GM23248 (cell line): ENCODE measurements around the gene LRRC3. TPM values are rescaled to one million over a fixed set of nuclear protein-coding genes. Genes with fewer than 3 reads are reported as not detected.

ENCODE experiments used
- DNase-seq: peaks from one replicate; pipeline ENCODE4 v3.0.0-alpha.2; 2015
- H2AFZ ChIP-seq: fragments of 200-600 bp; sonication (generic); 2 replicates; pipeline ENCODE4 v1.6.1; 2016; ENCODE audit warnings: antibody characterized with exemption
- H3F3A ChIP-seq: fragments of 200-600 bp; sonication (generic); 2 replicates; pipeline ENCODE4 v1.6.1; 2016; ENCODE audit warnings: mild to moderate bottlenecking, antibody characterized with exemption, mixed run types; ENCODE audit not compliant: insufficient read depth
- H3K27ac ChIP-seq: fragments of 200-600 bp; sonication (generic); 2 replicates; pipeline ENCODE4 v1.5.1; 2016; ENCODE audit warnings: mild to moderate bottlenecking
- H3K27me3 ChIP-seq: fragments of 200-600 bp; sonication (generic); replicated peaks from 2 replicates; pipeline ENCODE4 v1.6.1; 2016; ENCODE audit warnings: mild to moderate bottlenecking; ENCODE audit not compliant: insufficient read depth
- H3K36me3 ChIP-seq: fragments of 200-600 bp; sonication (generic); 2 replicates; pipeline ENCODE4 v1.6.1; 2016; ENCODE audit warnings: low read depth, mild to moderate bottlenecking
- H3K4me1 ChIP-seq: fragments of 200-600 bp; sonication (generic); 2 replicates; pipeline ENCODE4 v1.6.1; 2016; ENCODE audit warnings: mild to moderate bottlenecking; ENCODE audit not compliant: insufficient read depth
- H3K4me2 ChIP-seq: fragments of 200-600 bp; sonication (generic); one replicate; pipeline ENCODE4 v1.6.1; 2016; ENCODE audit warnings: mild to moderate bottlenecking; ENCODE audit not compliant: unreplicated experiment
- H3K4me3 ChIP-seq: fragments of 200-600 bp; sonication (generic); 2 replicates; pipeline ENCODE4 v1.5.1; 2016; ENCODE audit warnings: mild to moderate bottlenecking
- H3K79me2 ChIP-seq: fragments of 200-600 bp; sonication (generic); 2 replicates; pipeline ENCODE4 v1.6.1; 2016; ENCODE audit warnings: mild to moderate bottlenecking; ENCODE audit not compliant: insufficient read depth
- H3K9ac ChIP-seq: fragments of 200-600 bp; sonication (generic); 2 replicates; pipeline ENCODE4 v1.6.1; 2016; ENCODE audit warnings: mild to moderate bottlenecking
- H3K9me2 ChIP-seq: fragments of 200-600 bp; sonication (generic); 2 replicates; pipeline ENCODE4 v1.6.1; 2016; ENCODE audit warnings: mixed run types, mild to moderate bottlenecking, moderate library complexity; ENCODE audit not compliant: insufficient read depth
- H3K9me3 ChIP-seq: fragments of 200-600 bp; sonication (generic); one replicate; pipeline ENCODE4 v1.6.1; 2017; ENCODE audit warnings: low read depth
- H4K20me1 ChIP-seq: fragments of 200-600 bp; sonication (generic); 2 replicates; pipeline ENCODE4 v1.6.0; 2016; ENCODE audit not compliant: insufficient read depth
- EZH2 ChIP-seq: fragments of 200-600 bp; sonication (generic); IDR thresholded peaks from 2 replicates; pipeline ENCODE4 v1.6.1; 2018; ENCODE audit warnings: antibody characterized with exemption, mild to moderate bottlenecking; ENCODE audit not compliant: insufficient read depth, poor library complexity, severe bottlenecking
- EZH2phosphoT487 ChIP-seq: fragments of 200-600 bp; sonication (generic); IDR thresholded peaks from 2 replicates; pipeline ENCODE4 v1.6.1; 2018; ENCODE audit warnings: antibody characterized with exemption, moderate library complexity, mild to moderate bottlenecking, low read depth; ENCODE audit not compliant: insufficient read depth
- WGBS, 2 experiments: methylation state at CpG; one replicate each; pipeline ENCODE4 v1.1.6; 2015 to 2017; ENCODE audit warnings: low lambda C conversion rate in 2 of 2, low coverage in 1 of 2; ENCODE audit errors: missing lambda C conversion rate in 2 of 2; 5-methylcytosine and 5-hydroxymethylcytosine counted together
- in situ Hi-C: fragments of 300-500 bp; cut with MboI; formaldehyde crosslinking; loops from 2 replicates; pipeline ENCODE4 v1.15.0; 2020
- polyA plus RNA-seq: library from polyadenylated mRNA; unstranded; fragments of >200 nt; fragmentation: Nextera tagmentation; extraction: Ambion mirVana; gene quantifications from 2 replicates; pipeline ENCODE4 v1.2.1, GENCODE V29; 2016
- total RNA-seq: library from RNA; depleted of rRNA; stranded (reverse); fragments of >200 nt; shearing (Covaris generic); gene quantifications from 2 replicates; pipeline ENCODE4 v1.2.3, GENCODE V29; 2014

The LRRC3 gene
- total and polyA plus RNA-seq, 2 experiments from 2014 or later = 0.29 to 0.32 TPM

DNA sequence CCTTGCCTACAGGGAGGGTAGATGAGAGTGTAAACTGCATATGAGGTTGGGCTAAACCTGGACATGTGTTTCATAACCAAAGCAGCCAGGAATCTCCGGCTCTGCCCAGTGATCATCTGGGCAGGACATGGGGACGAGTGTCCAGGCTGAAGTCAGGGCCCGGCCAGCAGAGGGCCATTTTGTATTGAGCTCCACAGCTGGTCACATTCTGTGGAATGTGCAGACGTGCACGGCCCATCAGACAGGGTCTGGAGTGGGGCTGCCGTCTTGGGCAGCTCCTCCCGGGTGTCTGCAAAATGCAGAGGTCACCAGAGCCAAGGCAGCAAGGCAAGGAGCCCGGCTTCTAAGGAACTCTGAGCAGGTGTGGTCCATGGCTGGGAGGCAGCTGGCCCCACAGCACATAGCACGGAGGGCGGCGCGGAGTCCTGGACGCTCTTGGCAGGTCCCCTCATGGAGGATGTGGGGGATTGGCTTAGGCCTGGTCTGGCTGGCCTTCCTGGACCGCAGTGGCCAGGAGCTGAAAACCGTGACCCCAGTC lies 6.2 kb downstream of the LRRC3 start:
- Histone ChIP-seq H3K4me3 (no peak overlapping the region), H3K27ac (no peak overlapping the region), H2AFZ (no peak overlapping the region), H3K9ac (no peak overlapping the region), H3K9me2 (no peaks in the 10 kb centered on the region), H3K79me2 (no peaks in the 10 kb centered on the region), H4K20me1 (no peaks in the 10 kb centered on the region), H3K27me3 (no peaks in the 10 kb centered on the region), H3F3A (no peaks in the 10 kb centered on the region), H3K4me1 (no peaks in the 10 kb centered on the region), H3K4me2 (no peak overlapping the region), H3K36me3 (no peaks in the 10 kb centered on the region), H3K9me3 (no peaks in the 10 kb centered on the region)
- no peak for DNase-seq
- in situ Hi-C loops = no loop called here
- TF ChIP-seq EZH2phosphoT487 (no peak), EZH2 (no peak)
- WGBS, 2 experiments = 69 to 70% methylated on average over 15 of the region's 15 CpGs

DNA sequence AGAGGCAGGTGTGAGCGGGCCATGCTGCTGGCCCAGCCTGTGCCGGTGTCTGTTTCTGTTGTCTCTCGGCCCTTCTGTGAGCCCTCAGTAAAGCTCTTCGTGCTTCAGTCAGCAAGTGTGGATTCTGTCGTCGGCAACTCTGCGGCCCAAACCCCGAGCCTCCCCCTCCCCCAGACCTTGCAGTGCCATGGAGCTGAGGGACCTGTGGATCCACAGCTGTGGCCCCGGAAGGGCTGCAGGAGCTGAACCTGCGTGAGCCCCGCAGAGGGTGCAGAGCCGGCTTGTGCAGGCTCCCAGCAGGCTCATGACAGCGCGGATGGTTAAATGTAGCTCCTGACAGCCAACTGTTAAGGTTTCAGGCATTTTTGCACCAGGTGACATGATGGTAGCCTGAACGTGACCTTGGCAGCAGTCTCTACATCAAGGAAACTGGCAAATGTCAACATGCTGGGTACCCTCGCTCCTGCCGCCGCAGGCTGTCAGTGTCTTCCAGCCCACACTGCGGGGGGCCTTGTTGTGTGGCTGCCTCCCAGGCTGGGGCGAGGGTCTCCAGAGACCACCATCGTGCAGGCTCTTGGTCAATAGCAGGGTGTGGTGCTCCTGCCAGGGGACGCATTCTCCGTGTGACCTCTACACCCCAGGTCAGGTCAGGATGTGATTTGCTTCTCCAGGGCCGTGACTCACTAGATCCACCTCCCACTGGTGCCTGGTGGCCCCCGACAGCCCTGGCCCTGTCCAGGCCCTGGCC lies 7.0 kb downstream of the LRRC3 start:
- no peaks in the 10 kb centered on the region for H3K36me3 ChIP-seq
- H2AFZ ChIP-seq = no peak overlapping the region
- no peak overlapping the region for H3K4me2 ChIP-seq
- H3K9me2 ChIP-seq = no peaks in the 10 kb centered on the region
- no peaks in the 10 kb centered on the region for H3K4me1 ChIP-seq
- in situ Hi-C loops = no loop called here
- H3K4me3 ChIP-seq = no peak overlapping the region
- H3K79me2 ChIP-seq = no peaks in the 10 kb centered on the region
- H3K9me3 ChIP-seq = no peaks in the 10 kb centered on the region
- 77 to 78% methylated on average over 25 of the region's 25 CpGs for WGBS, 2 experiments
- no peak overlapping the region for H3K27ac ChIP-seq
- H3K9ac ChIP-seq = no peak overlapping the region
- TF ChIP-seq EZH2phosphoT487 (no peak), EZH2 (no peak)
- no peaks in the 10 kb centered on the region for H3K27me3 ChIP-seq
- H4K20me1 ChIP-seq = no peaks in the 10 kb centered on the region
- no peak for DNase-seq
- H3F3A ChIP-seq = no peaks in the 10 kb centered on the region

DNA sequence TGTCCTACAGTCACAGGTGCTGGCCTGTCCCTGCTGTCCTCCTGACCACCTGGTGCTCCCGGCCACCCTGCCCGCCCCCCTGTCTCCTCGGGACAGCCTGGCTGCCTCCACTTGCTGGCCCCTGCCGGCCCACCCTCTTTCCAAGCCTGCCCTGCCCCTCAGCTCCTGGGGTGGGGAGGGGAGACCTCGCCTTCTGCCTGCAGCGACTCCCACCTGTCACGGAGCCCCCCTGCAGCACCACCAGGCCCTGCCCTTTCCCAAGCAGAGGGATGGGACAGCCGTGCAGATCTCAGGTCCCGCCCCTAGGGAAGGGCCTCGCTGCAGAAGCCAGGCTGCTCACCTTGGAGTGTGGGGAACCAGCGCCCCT lies 7.5 kb downstream of the LRRC3 start:
- Histone ChIP-seq H3K79me2 (no peaks in the 10 kb centered on the region), H3K27me3 (no peaks in the 10 kb centered on the region), H3F3A (no peaks in the 10 kb centered on the region), H3K4me2 (no peak overlapping the region), H3K9me2 (no peaks in the 10 kb centered on the region), H3K36me3 (no peaks in the 10 kb centered on the region), H3K4me3 (no peak overlapping the region), H2AFZ (no peak overlapping the region), H4K20me1 (no peaks in the 10 kb centered on the region), H3K9me3 (no peaks in the 10 kb centered on the region), H3K9ac (no peak overlapping the region), H3K4me1 (no peaks in the 10 kb centered on the region), H3K27ac (no peak overlapping the region)
- WGBS, 2 experiments = 63 to 78% methylated on average over 11 of the region's 11 CpGs
- DNase-seq = no peak
- TF ChIP-seq EZH2 (no peak), EZH2phosphoT487 (no peak)
- in situ Hi-C loops = no loop called here

DNA sequence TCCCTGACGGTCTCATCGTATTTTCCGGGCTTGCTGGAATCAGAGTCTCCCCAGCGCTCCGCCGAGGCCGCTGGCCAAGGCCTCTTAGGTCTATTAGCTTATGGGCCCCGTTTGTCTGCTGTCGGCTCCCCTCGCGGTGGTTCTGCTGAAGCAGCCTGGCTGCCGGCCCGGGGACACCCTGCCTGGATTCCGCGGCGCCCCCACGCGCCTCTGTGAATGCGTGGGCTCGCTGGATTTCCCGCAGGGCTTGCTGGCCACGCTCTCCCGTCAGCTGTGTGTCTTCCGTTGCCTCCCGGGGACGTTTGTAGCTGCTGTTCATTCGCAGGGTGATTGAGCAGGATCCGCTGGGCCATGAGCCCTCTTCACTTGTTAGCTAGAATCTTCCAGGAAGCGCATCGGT lies 8.4 kb downstream of the LRRC3 start:
- Histone ChIP-seq H3K9me3 (no peaks in the 10 kb centered on the region), H3K27me3 (no peaks in the 10 kb centered on the region), H3K4me1 (no peaks in the 10 kb centered on the region), H3K27ac (no peak overlapping the region), H2AFZ (no peak overlapping the region), H3K4me3 (no peak overlapping the region), H4K20me1 (no peaks in the 10 kb centered on the region), H3K9me2 (no peaks in the 10 kb centered on the region), H3K4me2 (no peak overlapping the region), H3F3A (no peaks in the 10 kb centered on the region), H3K36me3 (no peaks in the 10 kb centered on the region), H3K79me2 (no peaks in the 10 kb centered on the region), H3K9ac (no peak overlapping the region)
- DNase-seq = no peak
- TF ChIP-seq EZH2phosphoT487 (no peak), EZH2 (no peak)
- 64 to 68% methylated on average over 23 to 30 of the region's 30 CpGs for WGBS, 2 experiments
- in situ Hi-C loops = no loop called here

DNA sequence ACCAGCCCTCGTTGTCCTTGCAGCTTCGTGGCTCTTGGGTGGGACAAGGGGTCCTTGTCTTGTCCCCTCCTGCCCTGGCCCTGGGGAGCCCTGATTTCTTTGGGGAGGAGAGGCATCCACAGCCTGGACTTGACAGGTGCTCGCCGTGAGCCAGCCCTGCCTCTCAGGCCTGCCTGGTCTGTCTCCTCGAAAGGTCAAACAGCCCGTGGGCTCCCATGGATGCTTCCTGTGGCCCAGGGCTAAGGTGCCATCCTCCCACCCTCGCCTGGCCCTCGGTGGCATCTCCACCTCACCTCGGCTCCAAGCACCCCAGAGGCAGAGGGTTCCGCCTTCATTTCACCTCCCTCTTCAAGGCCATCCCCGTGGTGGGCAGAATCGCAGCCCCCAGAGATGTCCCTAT lies 9.0 kb downstream of the LRRC3 start:
- Histone ChIP-seq H3K27me3 (no peaks in the 10 kb centered on the region), H4K20me1 (no peaks in the 10 kb centered on the region), H3K4me2 (no peak overlapping the region), H3K79me2 (no peaks in the 10 kb centered on the region), H2AFZ (no peak overlapping the region), H3K9ac (no peak overlapping the region), H3K36me3 (no peaks in the 10 kb centered on the region), H3K27ac (no peak overlapping the region), H3K4me1 (no peaks in the 10 kb centered on the region), H3K9me2 (no peaks in the 10 kb centered on the region), H3F3A (no peaks in the 10 kb centered on the region), H3K4me3 (no peak overlapping the region), H3K9me3 (no peaks in the 10 kb centered on the region)
- TF ChIP-seq EZH2 (no peak), EZH2phosphoT487 (no peak)
- in situ Hi-C loops = no loop called here
- 61 to 66% methylated on average over 12 of the region's 12 CpGs for WGBS, 2 experiments
- no peak for DNase-seq
